NB4 (cell line): ENCODE data around the gene SHISAL1.

ENCODE experiments used
- DNase-seq: peaks from one replicate; pipeline ENCODE4 v3.0.0; 2010; ENCODE audit warnings: low read depth
- H3K4me3 ChIP-seq: one replicate; pipeline ENCODE4 v1.5.1; 2011; ENCODE audit warnings: mild to moderate bottlenecking, low read depth, low read length, moderate library complexity
- CTCF ChIP-seq: IDR thresholded peaks from one replicate; pipeline ENCODE4 v1.5.1; 2012; ENCODE audit warnings: low read depth, low read length
- MYC ChIP-seq: IDR thresholded peaks from 2 replicates; pipeline ENCODE4 v1.6.1; 2011; ENCODE audit warnings: low read depth, low read length
- POLR2A ChIP-seq: IDR thresholded peaks from 2 replicates; pipeline ENCODE4 v1.6.1; 2011; ENCODE audit warnings: mild to moderate bottlenecking; ENCODE audit not compliant: insufficient read length; ENCODE audit errors: extremely low read depth
- TF ChIP-seq, protein P1 (sequence below): IDR thresholded peaks from 2 replicates; pipeline ENCODE4 v1.6.1; 2011; ENCODE audit warnings: low read depth, low read length

SHISAL1 gene

DNA sequence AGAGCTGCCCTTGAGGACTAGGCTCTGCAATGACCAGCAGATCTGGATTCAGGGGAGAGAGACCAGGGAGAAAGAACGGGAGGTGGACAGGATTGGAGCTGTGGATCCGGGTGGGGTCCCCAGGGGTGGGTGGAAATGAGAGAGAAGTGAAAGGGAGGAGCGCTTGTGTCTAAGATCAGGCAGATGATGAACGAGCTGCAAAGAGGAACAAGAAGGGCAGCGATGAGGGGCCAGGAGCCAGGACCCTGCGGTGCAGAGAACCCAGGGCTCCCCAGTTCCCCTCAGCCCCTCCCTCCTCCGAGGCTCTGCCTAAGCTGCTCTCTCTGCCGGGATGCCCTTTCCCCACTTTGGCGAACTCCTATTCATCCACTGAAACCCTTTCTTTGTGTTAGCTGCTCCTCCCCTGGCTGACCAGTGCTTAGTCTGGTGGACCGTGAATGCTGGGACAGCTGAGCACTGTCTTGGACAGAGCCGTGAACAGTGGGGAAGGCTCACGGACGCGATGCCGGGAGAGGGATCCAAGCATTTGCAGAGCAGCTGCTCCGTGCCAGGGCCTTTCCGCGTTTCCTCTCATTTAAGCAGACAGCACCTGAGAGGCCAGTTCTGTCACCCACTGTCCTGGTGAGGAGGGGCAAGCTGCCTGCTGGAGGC, 35.9 kb downstream of the SHISAL1 start:
- TF ChIP-seq CTCF (no peak), MYC (no peak), POLR2A (no peak)
- TF ChIP-seq, protein P1, sequence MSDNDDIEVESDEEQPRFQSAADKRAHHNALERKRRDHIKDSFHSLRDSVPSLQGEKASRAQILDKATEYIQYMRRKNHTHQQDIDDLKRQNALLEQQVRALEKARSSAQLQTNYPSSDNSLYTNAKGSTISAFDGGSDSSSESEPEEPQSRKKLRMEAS = no peak
- H3K4me3 ChIP-seq = no peak overlapping the region
- no peak for DNase-seq

GRCh38 chr22:44276041-44276440, 36.7 kb downstream of the SHISAL1 start:
- no peak for DNase-seq
- no peak for TF ChIP-seq MYC
- no peak for TF ChIP-seq CTCF
- no peak for TF ChIP-seq POLR2A
- TF ChIP-seq, protein P1 = no peak
- H3K4me3 ChIP-seq = no peak overlapping the region

DNA sequence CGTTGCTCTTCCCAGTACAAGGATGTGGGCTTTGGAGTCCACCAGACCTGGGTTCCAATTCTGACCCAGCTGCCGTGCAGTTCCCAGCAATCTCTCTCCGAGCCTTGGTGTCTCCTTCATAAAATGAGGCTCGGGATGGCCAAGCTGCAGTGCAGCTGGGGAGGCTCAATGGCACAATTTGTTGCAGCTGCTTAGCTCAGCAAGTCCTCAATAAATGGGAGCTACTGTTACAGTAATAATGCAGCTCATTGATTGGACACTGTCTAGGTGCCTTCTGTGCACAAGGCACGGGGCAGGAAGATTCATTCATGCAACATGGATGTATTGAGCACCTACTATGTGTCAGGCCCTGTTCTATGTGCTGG, 37.1 kb downstream of the SHISAL1 start:
- H3K4me3 ChIP-seq = no peak overlapping the region
- TF ChIP-seq MYC = no peak
- no peak for TF ChIP-seq POLR2A
- TF ChIP-seq, protein P1 = no peak
- no peak for TF ChIP-seq CTCF
- no peak for DNase-seq

- no peak for DNase-seq
- TF ChIP-seq, protein P1 = no peak
- no peak for TF ChIP-seq CTCF
- TF ChIP-seq MYC = no peak
- no peak for TF ChIP-seq POLR2A
- H3K4me3 ChIP-seq = no peak overlapping the region
Observed at GRCh38 chr22:44274918-44275630, 37.7 kb downstream of the SHISAL1 start.

DNA sequence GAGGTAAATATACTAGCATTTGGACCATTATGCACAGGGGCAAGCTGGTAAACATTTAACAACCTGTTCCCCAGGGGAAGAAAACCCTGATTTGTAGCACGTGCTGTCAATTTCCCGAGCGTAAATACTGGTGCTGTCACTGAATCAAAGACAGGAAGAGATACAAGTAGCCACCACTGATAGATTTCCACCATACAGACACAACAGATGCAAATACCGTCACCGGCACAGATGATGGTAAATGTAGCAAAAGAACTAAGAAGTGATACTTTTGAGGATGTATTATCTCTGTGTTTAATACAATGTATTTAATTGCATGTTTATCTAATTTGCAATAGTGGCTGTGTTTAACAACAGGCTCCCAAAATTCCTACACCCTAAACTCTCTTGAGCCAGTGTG, 39.6 kb downstream of the SHISAL1 start:
- DNase-seq = no peak
- H3K4me3 ChIP-seq = no peak overlapping the region

More for the DNA sequence above, 39.6 kb downstream of the SHISAL1 start:
- TF ChIP-seq POLR2A (no peak), MYC (no peak), CTCF (no peak)
- TF ChIP-seq, protein P1 = no peak
